Karpas-422 (cell line): ENCODE measurements around the gene GPBP1. TPM values are rescaled to one million over a fixed set of nuclear protein-coding genes. Genes with fewer than 3 reads are reported as not detected.
"Not testable (repeated sequence)": the region's sequence is repeated elsewhere in the genome, so short reads cannot be mapped to it uniquely, and the experiment has no call there.

ENCODE experiments used
- DNase-seq: peaks from one replicate; pipeline ENCODE4 v3.0.0-alpha.2; 2015
- H2AFZ ChIP-seq: fragments of 200-600 bp; sonication (generic); 2 replicates; pipeline ENCODE4 v1.6.1; 2014; ENCODE audit warnings: antibody characterized with exemption, low read length, mixed read lengths
- H3K27ac ChIP-seq: fragments of 200-600 bp; sonication (generic); 2 replicates; pipeline ENCODE4 v1.5.1; 2014; ENCODE audit warnings: mild to moderate bottlenecking, low read length, moderate library complexity
- H3K27me3 ChIP-seq: fragments of 200-600 bp; sonication (generic); 2 replicates; pipeline ENCODE4 v1.6.1; 2014; ENCODE audit warnings: low read length, mixed read lengths
- H3K36me3 ChIP-seq: fragments of 200-600 bp; sonication (generic); 2 replicates; pipeline ENCODE4 v1.6.1; 2014; ENCODE audit warnings: low read length, mixed read lengths; ENCODE audit not compliant: insufficient read depth
- H3K4me1 ChIP-seq: fragments of 200-600 bp; sonication (generic); 2 replicates; pipeline ENCODE4 v1.6.1; 2014; ENCODE audit warnings: mild to moderate bottlenecking, low read length, mixed read lengths
- H3K4me2 ChIP-seq: fragments of 200-600 bp; sonication (generic); 2 replicates; pipeline ENCODE4 v1.6.1; 2014; ENCODE audit warnings: low read length, low read depth, mild to moderate bottlenecking; ENCODE audit not compliant: poor library complexity, severe bottlenecking
- H3K4me3 ChIP-seq: fragments of 200-600 bp; sonication (generic); 2 replicates; pipeline ENCODE4 v1.5.1; 2014; ENCODE audit warnings: mild to moderate bottlenecking, antibody characterized with exemption, low read length, mixed read lengths
- H3K79me2 ChIP-seq: fragments of 200-600 bp; sonication (generic); 2 replicates; pipeline ENCODE4 v1.6.1; 2014; ENCODE audit warnings: mild to moderate bottlenecking, low read length, mixed read lengths
- H3K9ac ChIP-seq: fragments of 200-600 bp; sonication (generic); 2 replicates; pipeline ENCODE4 v1.6.0; 2014; ENCODE audit warnings: low read length
- H3K9me2 ChIP-seq: fragments of 200-600 bp; sonication (generic), shearing (Covaris generic); replicated peaks from 2 replicates; pipeline ENCODE4 v1.6.0; 2014; ENCODE audit warnings: mild to moderate bottlenecking, low read length, moderate library complexity; ENCODE audit not compliant: insufficient read depth
- H3K9me3 ChIP-seq: fragments of 300-700, 200-600 bp; sonication (generic); 2 replicates; pipeline ENCODE4 v1.6.1; 2014; ENCODE audit warnings: low read length, mixed read lengths
- H4K20me1 ChIP-seq: fragments of 200-600 bp; sonication (generic); 2 replicates; pipeline ENCODE4 v1.6.1; 2014; ENCODE audit warnings: mild to moderate bottlenecking, antibody characterized with exemption, low read length, low read depth; ENCODE audit not compliant: insufficient read depth
- total RNA-seq: library from RNA; depleted of rRNA; stranded (reverse); fragments of >200 nt; shearing (Covaris generic); gene quantifications from 2 replicates; pipeline ENCODE4 v1.2.3, GENCODE V29; 2014; ENCODE audit warnings: low replicate concordance

The GPBP1 gene
- total RNA-seq, 1 experiment from 2014 or later, result 69.0 TPM

- H3K4me3 ChIP-seq, result no peak overlapping the region
- no peaks in the 10 kb centered on the region for H3K27me3 ChIP-seq
- no peak overlapping the region for H3K27ac ChIP-seq
- no peak for DNase-seq
- no peak overlapping the region for H3K4me2 ChIP-seq
- H2AFZ ChIP-seq, result no peak overlapping the region
- no peaks in the 10 kb centered on the region for H3K4me1 ChIP-seq
- no peaks in the 10 kb centered on the region for H3K9me2 ChIP-seq
- H4K20me1 ChIP-seq, result no peaks in the 10 kb centered on the region
- no peaks in the 10 kb centered on the region for H3K36me3 ChIP-seq
- H3K9me3 ChIP-seq, result no peaks in the 10 kb centered on the region
- no peaks in the 10 kb centered on the region for H3K79me2 ChIP-seq
- H3K9ac ChIP-seq, result no peak overlapping the region
Observed at GRCh38 chr5:57304931-57305330, 131.1 kb downstream of the GPBP1 start.

DNA sequence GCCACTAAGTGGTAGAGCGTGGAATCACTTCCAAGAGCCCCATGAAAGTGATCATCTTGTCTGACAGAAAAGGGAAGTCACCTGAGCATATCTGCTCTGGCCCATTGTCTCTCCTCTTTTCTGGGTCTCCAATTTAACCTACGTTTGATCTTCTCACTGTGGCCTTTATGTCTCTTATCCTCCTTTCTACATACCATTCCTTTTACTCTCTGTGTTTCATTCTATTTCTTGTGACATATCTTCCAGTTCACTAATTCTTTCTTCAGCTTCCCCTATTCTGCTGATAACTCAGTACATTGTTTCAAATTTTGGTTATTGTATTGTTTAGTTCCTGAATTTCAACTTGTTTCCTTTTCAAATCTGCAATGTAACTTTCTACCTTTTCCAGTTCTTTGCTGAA is 132.5 kb downstream of the GPBP1 start:
- H3K4me3 ChIP-seq, result no peak overlapping the region

DNA sequence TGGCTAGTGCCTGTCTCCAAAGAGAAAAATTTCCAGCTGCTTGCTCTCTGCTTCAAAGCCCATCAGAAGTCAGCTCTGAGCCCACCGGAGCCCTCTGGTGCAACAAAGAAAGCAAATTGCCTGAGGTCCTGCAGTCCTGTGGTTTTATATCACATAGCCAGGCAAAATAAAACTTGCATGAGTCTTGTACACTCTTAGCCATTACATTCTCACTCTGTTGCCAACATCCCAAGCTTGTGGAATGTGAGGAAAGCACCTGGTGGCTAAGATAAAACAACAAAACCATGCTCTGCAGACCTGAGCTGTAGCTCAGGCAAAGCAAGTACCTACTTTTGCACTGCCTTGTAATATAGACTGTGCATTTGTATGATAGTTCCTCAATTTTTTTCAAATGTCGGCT is 133.7 kb downstream of the GPBP1 start:
- no peaks in the 10 kb centered on the region for H3K27me3 ChIP-seq
- no peak for DNase-seq
- H4K20me1 ChIP-seq, result no peaks in the 10 kb centered on the region
- H3K4me1 ChIP-seq, result no peaks in the 10 kb centered on the region
- H3K9me3 ChIP-seq, result no peaks in the 10 kb centered on the region
- no peak overlapping the region for H3K9ac ChIP-seq
- no peak overlapping the region for H2AFZ ChIP-seq
- H3K36me3 ChIP-seq, result no peaks in the 10 kb centered on the region
- H3K4me3 ChIP-seq, result no peak overlapping the region
- H3K27ac ChIP-seq, result no peak overlapping the region
- no peak overlapping the region for H3K4me2 ChIP-seq
- H3K79me2 ChIP-seq, result no peaks in the 10 kb centered on the region
- H3K9me2 ChIP-seq, result no peaks in the 10 kb centered on the region

More for the DNA sequence above, 132.5 kb downstream of the GPBP1 start:
- Histone ChIP-seq H3K9me3 (no peaks in the 10 kb centered on the region), H2AFZ (no peak overlapping the region), H3K4me1 (no peaks in the 10 kb centered on the region), H3K36me3 (no peaks in the 10 kb centered on the region), H3K4me2 (no peak overlapping the region), H3K9me2 (no peaks in the 10 kb centered on the region), H3K27ac (no peak overlapping the region), H4K20me1 (no peaks in the 10 kb centered on the region), H3K9ac (no peak overlapping the region), H3K79me2 (no peaks in the 10 kb centered on the region), H3K27me3 (no peaks in the 10 kb centered on the region)
- DNase-seq, result no peak

- not testable (repeated sequence) for H3K36me3 ChIP-seq, H3K9ac ChIP-seq, H3K27ac ChIP-seq, H2AFZ ChIP-seq, H3K9me2 ChIP-seq, H3K4me1 ChIP-seq, H3K4me3 ChIP-seq, H4K20me1 ChIP-seq, H3K79me2 ChIP-seq, H3K4me2 ChIP-seq, H3K9me3 ChIP-seq, H3K27me3 ChIP-seq, DNase-seq
Observed at GRCh38 chr5:57309022-57309421, 135.2 kb downstream of the GPBP1 start.

- H2AFZ ChIP-seq, result no peak overlapping the region
- H3K9me3 ChIP-seq, result no peaks in the 10 kb centered on the region
- H4K20me1 ChIP-seq, result no peaks in the 10 kb centered on the region
- no peak overlapping the region for H3K27ac ChIP-seq
- no peak overlapping the region for H3K9ac ChIP-seq
- H3K9me2 ChIP-seq, result no peaks in the 10 kb centered on the region
- H3K27me3 ChIP-seq, result no peaks in the 10 kb centered on the region
- H3K79me2 ChIP-seq, result no peaks in the 10 kb centered on the region
- no peaks in the 10 kb centered on the region for H3K36me3 ChIP-seq
- H3K4me1 ChIP-seq, result no peaks in the 10 kb centered on the region
- H3K4me3 ChIP-seq, result no peak overlapping the region
- H3K4me2 ChIP-seq, result no peak overlapping the region
- DNase-seq, result no peak
Observed at GRCh38 chr5:57311251-57311650, 137.4 kb downstream of the GPBP1 start.

GRCh38 chr5:57311921-57312735 is 138.3 kb downstream of the GPBP1 start:
- H3K4me1 ChIP-seq, result no peaks in the 10 kb centered on the region
- H3K4me3 ChIP-seq, result no peak overlapping the region
- DNase-seq, result no peak
- H3K4me2 ChIP-seq, result no peak overlapping the region
- no peak overlapping the region for H3K9ac ChIP-seq
- no peaks in the 10 kb centered on the region for H3K27me3 ChIP-seq
- H3K9me2 ChIP-seq, result no peaks in the 10 kb centered on the region
- no peak overlapping the region for H2AFZ ChIP-seq
- H3K79me2 ChIP-seq, result no peaks in the 10 kb centered on the region
- no peaks in the 10 kb centered on the region for H3K9me3 ChIP-seq
- H4K20me1 ChIP-seq, result no peaks in the 10 kb centered on the region
- no peak overlapping the region for H3K27ac ChIP-seq
- H3K36me3 ChIP-seq, result no peaks in the 10 kb centered on the region

- Histone ChIP-seq H3K9ac (no peak overlapping the region), H3K27ac (no peak overlapping the region), H3K27me3 (no peaks in the 10 kb centered on the region), H3K9me3 (no peaks in the 10 kb centered on the region), H3K79me2 (no peaks in the 10 kb centered on the region), H3K9me2 (no peaks in the 10 kb centered on the region), H2AFZ (no peak overlapping the region), H3K4me2 (no peak overlapping the region), H4K20me1 (no peaks in the 10 kb centered on the region), H3K4me3 (no peak overlapping the region), H3K4me1 (no peaks in the 10 kb centered on the region), H3K36me3 (no peaks in the 10 kb centered on the region)
- DNase-seq, result no peak
Observed at GRCh38 chr5:57313716-57314115, 139.9 kb downstream of the GPBP1 start.
